Measurements from ENCODE around the gene TTLL10. TPM values are rescaled to one million over a fixed set of nuclear protein-coding genes. Genes with fewer than 3 reads are reported as not detected.

TTLL10 gene
- total RNA-seq, 1 experiment from 2014 or later, result 0.29 TPM

DNA sequence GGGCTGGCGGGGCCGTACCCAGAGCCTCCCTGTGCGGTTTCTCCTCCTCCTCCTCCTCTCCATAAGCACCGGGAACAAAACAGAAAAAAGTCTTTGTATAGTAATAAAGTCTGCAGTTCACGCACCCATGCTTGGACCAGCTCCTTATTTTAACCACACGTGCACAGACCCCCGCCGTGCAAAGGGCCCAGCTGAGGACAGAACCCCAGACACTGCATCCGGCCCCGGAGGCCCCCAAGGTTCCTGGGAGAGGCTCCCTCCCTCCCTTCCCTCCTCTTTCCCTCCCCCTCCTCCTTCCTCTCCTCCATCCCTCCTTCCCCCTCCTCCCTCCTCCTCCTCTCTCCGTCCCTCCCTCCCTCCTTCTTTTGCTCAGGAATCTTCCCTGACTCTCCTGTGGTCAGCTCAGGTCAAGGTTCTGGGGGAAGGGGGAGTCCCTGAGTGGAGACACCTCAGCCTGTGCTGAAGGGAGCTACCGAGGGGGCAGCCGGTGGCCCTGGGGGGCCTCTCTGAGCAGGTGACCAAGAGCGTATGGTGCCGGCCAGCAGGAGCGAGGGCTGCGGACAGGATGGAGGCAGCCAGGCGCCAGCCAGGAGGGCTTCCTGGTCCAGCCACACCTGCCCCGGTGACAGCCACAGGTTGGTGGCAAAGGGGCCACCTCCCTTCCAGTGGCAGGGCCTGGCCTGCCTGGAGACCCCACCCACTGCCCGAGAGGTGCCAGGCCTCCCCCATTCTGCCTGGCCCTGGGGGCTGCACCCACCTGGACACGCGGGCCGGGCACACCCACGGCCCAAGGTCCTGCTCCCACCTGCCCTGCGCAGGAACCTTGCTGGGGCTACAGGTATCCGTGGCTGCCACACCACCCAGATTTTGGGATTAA is 3.2 kb upstream of the TTLL10 start:
- H3K4me1 ChIP-seq, result peaks cover 4% of the 10 kb centered on the region
- H3K27me3 Mint-ChIP-seq (ENCODE audit: insufficient read depth, unreplicated experiment), result no peaks in the 10 kb centered on the region
- DNase-seq, result peak in 1 of 2 experiments; percentile 9
- no peaks in the 10 kb centered on the region; the same call in 1 of the 2 replicates for H3K36me3 ChIP-seq (ENCODE audit: control insufficient read depth, insufficient read depth, low read length)
- no peak overlapping the region for H3K4me3 Mint-ChIP-seq (ENCODE audit: unreplicated experiment)
- H3K36me3 Mint-ChIP-seq (ENCODE audit: insufficient read depth, unreplicated experiment), result peaks cover 32% of the 10 kb centered on the region
- no peaks in the 10 kb centered on the region for H3K4me1 Mint-ChIP-seq (ENCODE audit: low read depth, unreplicated experiment)
- H3K27me3 ChIP-seq (replicated peaks; ENCODE audit: control insufficient read depth, insufficient read depth, low read length), result no peaks in the 10 kb centered on the region
- H3K27ac Mint-ChIP-seq (ENCODE audit: unreplicated experiment), result no peak overlapping the region
- BruUV-seq (replicated peaks), result no TSS peak
- intact Hi-C loops (cut with micrococcal nuclease; ENCODE audit: unreplicated experiment), result no loop called here
- H3K9me3 Mint-ChIP-seq (ENCODE audit: unreplicated experiment), result no peaks in the 10 kb centered on the region
- no peaks in the 10 kb centered on the region for H3K9me3 ChIP-seq
- CTCF ChIA-PET, result no interaction called here
- POLR2A ChIA-PET, result no interaction called here
- TF ChIP-seq, protein P1, sequence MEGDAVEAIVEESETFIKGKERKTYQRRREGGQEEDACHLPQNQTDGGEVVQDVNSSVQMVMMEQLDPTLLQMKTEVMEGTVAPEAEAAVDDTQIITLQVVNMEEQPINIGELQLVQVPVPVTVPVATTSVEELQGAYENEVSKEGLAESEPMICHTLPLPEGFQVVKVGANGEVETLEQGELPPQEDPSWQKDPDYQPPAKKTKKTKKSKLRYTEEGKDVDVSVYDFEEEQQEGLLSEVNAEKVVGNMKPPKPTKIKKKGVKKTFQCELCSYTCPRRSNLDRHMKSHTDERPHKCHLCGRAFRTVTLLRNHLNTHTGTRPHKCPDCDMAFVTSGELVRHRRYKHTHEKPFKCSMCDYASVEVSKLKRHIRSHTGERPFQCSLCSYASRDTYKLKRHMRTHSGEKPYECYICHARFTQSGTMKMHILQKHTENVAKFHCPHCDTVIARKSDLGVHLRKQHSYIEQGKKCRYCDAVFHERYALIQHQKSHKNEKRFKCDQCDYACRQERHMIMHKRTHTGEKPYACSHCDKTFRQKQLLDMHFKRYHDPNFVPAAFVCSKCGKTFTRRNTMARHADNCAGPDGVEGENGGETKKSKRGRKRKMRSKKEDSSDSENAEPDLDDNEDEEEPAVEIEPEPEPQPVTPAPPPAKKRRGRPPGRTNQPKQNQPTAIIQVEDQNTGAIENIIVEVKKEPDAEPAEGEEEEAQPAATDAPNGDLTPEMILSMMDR (IDR thresholded peaks at IDR 0.05; ENCODE audit: insufficient read depth in 1 of 2, low read depth in 1 of 2, low read length in 1 of 2, severe bottlenecking in 1 of 2, unreplicated experiment in 1 of 2), result no peak
- no peak overlapping the region for H3K4me3 ChIP-seq (ENCODE audit: low read depth, low read length)

DNA sequence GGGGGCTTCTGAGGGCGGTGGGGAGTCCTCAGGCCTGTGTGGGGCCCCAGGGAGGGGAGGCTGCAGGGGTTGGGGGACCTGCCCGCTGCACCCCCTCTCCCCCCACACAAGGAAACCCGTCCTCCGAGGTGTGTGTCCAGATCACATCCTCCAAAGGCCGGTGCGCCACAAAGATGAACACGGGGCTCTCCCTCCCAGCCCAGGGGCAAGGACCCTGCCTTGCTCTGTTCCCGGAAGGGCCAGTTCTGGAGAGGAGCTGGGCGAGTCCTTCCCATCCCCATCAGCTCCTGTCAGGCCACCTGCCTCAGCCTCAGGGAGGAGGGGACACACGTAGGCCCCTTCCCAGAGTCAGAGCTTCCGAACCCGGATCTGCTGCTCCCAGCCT is 2.5 kb upstream of the TTLL10 start:
- no peaks in the 10 kb centered on the region; the same call in 1 of the 2 replicates for H3K36me3 ChIP-seq (ENCODE audit: control insufficient read depth, insufficient read depth, low read length)
- H3K4me3 ChIP-seq (ENCODE audit: low read depth, low read length), result no peak overlapping the region
- TF ChIP-seq, protein P1 (IDR thresholded peaks at IDR 0.05; ENCODE audit: insufficient read depth in 1 of 2, low read depth in 1 of 2, low read length in 1 of 2, severe bottlenecking in 1 of 2, unreplicated experiment in 1 of 2), result no peak
- H3K4me1 ChIP-seq, result no peaks in the 10 kb centered on the region; the same call in none of the 2 replicates
- H3K27me3 ChIP-seq (replicated peaks; ENCODE audit: control insufficient read depth, insufficient read depth, low read length), result no peaks in the 10 kb centered on the region
- Mint-ChIP-seq H3K4me1 (ENCODE audit: low read depth, unreplicated experiment) (no peaks in the 10 kb centered on the region), H3K9me3 (ENCODE audit: unreplicated experiment) (no peaks in the 10 kb centered on the region), H3K27me3 (ENCODE audit: insufficient read depth, unreplicated experiment) (no peaks in the 10 kb centered on the region), H3K27ac (ENCODE audit: unreplicated experiment) (no peak overlapping the region), H3K4me3 (ENCODE audit: unreplicated experiment) (no peak overlapping the region), H3K36me3 (ENCODE audit: insufficient read depth, unreplicated experiment) (peaks cover 26% of the 10 kb centered on the region)
- DNase-seq, result peak in 1 of 2 experiments; percentile 31
- no peaks in the 10 kb centered on the region for H3K9me3 ChIP-seq
- ChIA-PET CTCF (no interaction called here), POLR2A (no interaction called here)
- BruUV-seq (replicated peaks), result no TSS peak
- intact Hi-C loops (cut with micrococcal nuclease; ENCODE audit: unreplicated experiment), result no loop called here

DNA sequence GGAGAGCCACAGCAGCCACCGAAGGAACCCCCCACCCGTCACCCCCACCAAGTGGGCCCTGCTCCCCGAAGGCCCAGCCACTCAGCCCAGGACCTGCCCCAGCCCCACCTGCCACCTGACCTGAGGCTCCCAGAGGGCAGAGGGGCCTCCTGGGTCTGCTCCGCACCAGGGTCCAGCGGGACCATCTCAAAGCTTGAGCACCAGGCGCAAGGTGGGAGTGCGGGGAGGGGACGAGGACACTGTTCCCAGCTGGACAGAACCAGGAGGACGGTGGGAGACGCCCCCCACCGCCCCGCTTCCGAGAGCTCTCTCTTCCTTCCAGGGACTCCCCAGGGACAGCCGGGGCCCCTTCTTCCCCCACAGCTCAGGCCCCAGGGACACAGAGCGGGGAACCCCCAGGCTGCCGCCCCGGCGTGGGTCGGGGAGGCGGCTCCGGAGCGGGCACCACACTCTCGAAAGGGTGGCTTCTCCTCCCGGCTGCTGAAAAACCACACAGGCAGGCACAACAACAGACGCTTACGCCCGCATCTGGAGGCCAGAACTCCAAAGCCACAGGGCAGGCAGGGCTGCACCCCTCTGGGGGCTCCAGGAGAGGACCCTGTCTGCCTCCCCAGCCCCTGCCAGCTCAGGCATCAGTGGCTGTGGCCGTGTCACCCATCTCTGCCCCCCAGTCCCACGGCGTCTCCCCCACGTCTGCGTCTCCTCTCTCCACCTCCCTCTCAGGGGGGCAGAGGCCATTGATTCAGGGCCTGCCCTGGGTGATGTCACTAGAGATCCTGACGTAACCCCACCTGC is 1.9 kb upstream of the TTLL10 start:
- Histone ChIP-seq H3K27me3 (replicated peaks; ENCODE audit: control insufficient read depth, insufficient read depth, low read length) (no peaks in the 10 kb centered on the region), H3K4me3 (ENCODE audit: low read depth, low read length) (no peak overlapping the region), H3K4me1 (peaks cover 6% of the 10 kb centered on the region), H3K36me3 (ENCODE audit: control insufficient read depth, insufficient read depth, low read length) (no peaks in the 10 kb centered on the region; the same call in 1 of the 2 replicates), H3K9me3 (no peaks in the 10 kb centered on the region)
- peak in 1 of 2 experiments; percentile 28 for DNase-seq
- intact Hi-C loops (cut with micrococcal nuclease; ENCODE audit: unreplicated experiment), result no loop called here
- Mint-ChIP-seq H3K27me3 (ENCODE audit: insufficient read depth, unreplicated experiment) (no peaks in the 10 kb centered on the region), H3K36me3 (ENCODE audit: insufficient read depth, unreplicated experiment) (peaks cover 26% of the 10 kb centered on the region), H3K9me3 (ENCODE audit: unreplicated experiment) (no peaks in the 10 kb centered on the region), H3K4me3 (ENCODE audit: unreplicated experiment) (no peak overlapping the region), H3K4me1 (ENCODE audit: low read depth, unreplicated experiment) (peaks cover 3% of the 10 kb centered on the region), H3K27ac (ENCODE audit: unreplicated experiment) (peak overlapping the region; percentile 76)
- ChIA-PET POLR2A (no interaction called here), CTCF (no interaction called here)
- no TSS peak for BruUV-seq (replicated peaks)
- TF ChIP-seq, protein P1 (IDR thresholded peaks at IDR 0.05; ENCODE audit: insufficient read depth in 1 of 2, low read depth in 1 of 2, low read length in 1 of 2, severe bottlenecking in 1 of 2, unreplicated experiment in 1 of 2), result no peak

Measured in Caco-2 (cell line).